K562 (cell line): ENCODE measurements around the gene CYTH1.
"Not testable (repeated sequence)": the region's sequence is repeated elsewhere in the genome, so short reads cannot be mapped to it uniquely, and the experiment has no call there.

Experiments
- ATF7 ChIP-seq: fragments of 450-650 bp; IDR thresholded peaks from 2 replicates; pipeline ENCODE4 v1.7.1; 2014; ENCODE audit warnings: mild to moderate bottlenecking, moderate library complexity
- GABPA ChIP-seq: fragments of 200-800 bp; sonication (Bioruptor generic); conservative IDR thresholded peaks from 2 replicates; pipeline ENCODE4 v1.6.1; 2016; ENCODE audit warnings: low read depth, missing genetic modification characterization, missing compliant biosample characterization
- KDM4B ChIP-seq, 2 experiments: fragments of 450-650 bp in 1 of 2; sonication (generic) in 1 of 2; IDR thresholded peaks; 2 replicates each; pipeline ENCODE4 v1.6.1; 2016 to 2017; ENCODE audit warnings: borderline replicate concordance in 2 of 2, antibody characterized with exemption in 1 of 2, low read depth in 1 of 2, mild to moderate bottlenecking in 1 of 2
- NR2C1 ChIP-seq, 2 experiments: fragments of 450-650 bp; IDR thresholded peaks; 2 replicates each; pipeline ENCODE4 v1.6.1; 2017; ENCODE audit warnings: mild to moderate bottlenecking in 2 of 2, antibody characterized with exemption in 1 of 2, inconsistent platforms in 1 of 2, missing compliant biosample characterization in 1 of 2, missing genetic modification characterization in 1 of 2
- POLR2A ChIP-seq: fragments of 450-650 bp; conservative IDR thresholded peaks from 2 replicates; pipeline ENCODE4 v1.6.1; 2016
- RBM39 ChIP-seq: fragments of 200-400 bp; formaldehyde crosslinking; optimal IDR thresholded peaks from 2 replicates; pipeline ENCODE3; 2018; ENCODE audit warnings: low read depth, low read length
- SP1 ChIP-seq: sonication (generic); formaldehyde crosslinking; IDR thresholded peaks from 2 replicates; pipeline ENCODE4 v1.8.1; 2022; ENCODE audit warnings: mild to moderate bottlenecking, missing genetic modification reagents
- STAT5B ChIP-seq: fragments of 250-450 bp; sonication (Bioruptor Pico); IDR thresholded peaks from 2 replicates; pipeline ENCODE4 v1.8.0; 2021; ENCODE audit warnings: mild to moderate bottlenecking, inconsistent platforms
- TCF3 ChIP-seq: sonication (generic); formaldehyde crosslinking; IDR thresholded peaks from 2 replicates; pipeline ENCODE4 v1.4.0; 2020; ENCODE audit warnings: mild to moderate bottlenecking, missing genetic modification reagents
- TFAM ChIP-seq: fragments of 250-450 bp; sonication (Bioruptor Pico); conservative IDR thresholded peaks from 2 replicates; pipeline ENCODE4 v1.5.0; 2021; ENCODE audit warnings: mild to moderate bottlenecking, moderate library complexity
- ZSCAN32 ChIP-seq: fragments of 450-650 bp; formaldehyde crosslinking; IDR thresholded peaks from 2 replicates; pipeline ENCODE4 v1.4.0; 2020; ENCODE audit warnings: mild to moderate bottlenecking, moderate library complexity
- TF ChIP-seq, protein P1 (sequence below), 3 experiments: IDR thresholded peaks in 2 of 3; conservative IDR thresholded peaks in 1 of 3; 2 replicates each; pipeline ENCODE4 v1.5.1; 2011 to 2012; ENCODE audit warnings: low read length in 3 of 3, mild to moderate bottlenecking in 3 of 3, control low read depth in 2 of 3, improper control_type of control experiment in 1 of 3, inconsistent platforms in 1 of 3, low read depth in 1 of 3, mixed read lengths in 1 of 3, moderate library complexity in 1 of 3; ENCODE audit not compliant: insufficient read depth in 2 of 3
- TF ChIP-seq, protein P2 (sequence below): fragments of 450-650 bp; IDR thresholded peaks from 2 replicates; pipeline ENCODE4 v1.6.1; 2018; ENCODE audit not compliant: partially characterized antibody

DNA sequence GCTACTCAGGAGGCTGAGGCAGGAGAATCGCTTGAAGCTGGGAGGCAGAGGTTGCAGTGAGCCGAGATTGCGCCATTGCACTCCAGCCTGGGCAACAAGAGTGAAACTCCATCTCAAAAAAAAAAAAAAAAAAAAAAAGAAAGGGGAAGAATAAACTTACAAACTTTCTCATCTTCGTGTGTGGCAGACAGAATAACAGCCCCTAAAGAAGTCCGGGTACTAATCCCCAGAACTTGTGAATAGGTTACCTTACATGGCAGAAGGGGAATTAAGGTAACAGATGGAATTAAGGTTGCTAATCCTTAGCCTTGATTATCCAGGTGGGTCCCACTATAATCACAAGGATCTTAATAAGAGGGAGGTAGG lies 2.8 kb downstream of the CYTH1 start:
- TF ChIP-seq ATF7; TCF3 (CRISPR knock-in tag); RBM39; KDM4B (IDR thresholded peaks at IDR 0.05; ENCODE audit: borderline replicate concordance in 2 of 2, low read depth in 1 of 2); ZSCAN32 (CRISPR knock-in tag); TFAM (CRISPR knock-in tag); SP1 (CRISPR knock-in tag); STAT5B; POLR2A; GABPA (tag); NR2C1 (IDR thresholded peaks at IDR 0.05); NR2C1 (tag; IDR thresholded peaks at IDR 0.05): not testable (repeated sequence)
- TF ChIP-seq, protein P1, sequence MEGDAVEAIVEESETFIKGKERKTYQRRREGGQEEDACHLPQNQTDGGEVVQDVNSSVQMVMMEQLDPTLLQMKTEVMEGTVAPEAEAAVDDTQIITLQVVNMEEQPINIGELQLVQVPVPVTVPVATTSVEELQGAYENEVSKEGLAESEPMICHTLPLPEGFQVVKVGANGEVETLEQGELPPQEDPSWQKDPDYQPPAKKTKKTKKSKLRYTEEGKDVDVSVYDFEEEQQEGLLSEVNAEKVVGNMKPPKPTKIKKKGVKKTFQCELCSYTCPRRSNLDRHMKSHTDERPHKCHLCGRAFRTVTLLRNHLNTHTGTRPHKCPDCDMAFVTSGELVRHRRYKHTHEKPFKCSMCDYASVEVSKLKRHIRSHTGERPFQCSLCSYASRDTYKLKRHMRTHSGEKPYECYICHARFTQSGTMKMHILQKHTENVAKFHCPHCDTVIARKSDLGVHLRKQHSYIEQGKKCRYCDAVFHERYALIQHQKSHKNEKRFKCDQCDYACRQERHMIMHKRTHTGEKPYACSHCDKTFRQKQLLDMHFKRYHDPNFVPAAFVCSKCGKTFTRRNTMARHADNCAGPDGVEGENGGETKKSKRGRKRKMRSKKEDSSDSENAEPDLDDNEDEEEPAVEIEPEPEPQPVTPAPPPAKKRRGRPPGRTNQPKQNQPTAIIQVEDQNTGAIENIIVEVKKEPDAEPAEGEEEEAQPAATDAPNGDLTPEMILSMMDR (IDR thresholded peaks at IDR 0.05 in 2 of 3, conservative IDR thresholded peaks at IDR 0.05 in 1 of 3; ENCODE audit: insufficient read depth in 2 of 3, low read depth in 1 of 3, low read length in 3 of 3) = not testable (repeated sequence)
- TF ChIP-seq, protein P2, sequence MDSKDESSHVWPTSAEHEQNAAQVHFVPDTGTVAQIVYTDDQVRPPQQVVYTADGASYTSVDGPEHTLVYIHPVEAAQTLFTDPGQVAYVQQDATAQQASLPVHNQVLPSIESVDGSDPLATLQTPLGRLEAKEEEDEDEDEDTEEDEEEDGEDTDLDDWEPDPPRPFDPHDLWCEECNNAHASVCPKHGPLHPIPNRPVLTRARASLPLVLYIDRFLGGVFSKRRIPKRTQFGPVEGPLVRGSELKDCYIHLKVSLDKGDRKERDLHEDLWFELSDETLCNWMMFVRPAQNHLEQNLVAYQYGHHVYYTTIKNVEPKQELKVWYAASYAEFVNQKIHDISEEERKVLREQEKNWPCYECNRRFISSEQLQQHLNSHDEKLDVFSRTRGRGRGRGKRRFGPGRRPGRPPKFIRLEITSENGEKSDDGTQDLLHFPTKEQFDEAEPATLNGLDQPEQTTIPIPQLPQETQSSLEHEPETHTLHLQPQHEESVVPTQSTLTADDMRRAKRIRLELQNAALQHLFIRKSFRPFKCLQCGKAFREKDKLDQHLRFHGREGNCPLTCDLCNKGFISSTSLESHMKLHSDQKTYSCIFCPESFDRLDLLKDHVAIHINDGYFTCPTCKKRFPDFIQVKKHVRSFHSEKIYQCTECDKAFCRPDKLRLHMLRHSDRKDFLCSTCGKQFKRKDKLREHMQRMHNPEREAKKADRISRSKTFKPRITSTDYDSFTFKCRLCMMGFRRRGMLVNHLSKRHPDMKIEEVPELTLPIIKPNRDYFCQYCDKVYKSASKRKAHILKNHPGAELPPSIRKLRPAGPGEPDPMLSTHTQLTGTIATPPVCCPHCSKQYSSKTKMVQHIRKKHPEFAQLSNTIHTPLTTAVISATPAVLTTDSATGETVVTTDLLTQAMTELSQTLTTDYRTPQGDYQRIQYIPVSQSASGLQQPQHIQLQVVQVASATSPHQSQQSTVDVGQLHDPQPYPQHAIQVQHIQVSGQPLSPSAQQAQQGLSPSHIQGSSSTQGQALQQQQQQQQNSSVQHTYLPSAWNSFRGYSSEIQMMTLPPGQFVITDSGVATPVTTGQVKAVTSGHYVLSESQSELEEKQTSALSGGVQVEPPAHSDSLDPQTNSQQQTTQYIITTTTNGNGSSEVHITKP = not testable (repeated sequence)
